GM18868 (cell line): ENCODE data around the gene SLC38A6.
"Not testable (repeated sequence)": the region's sequence is repeated elsewhere in the genome, so short reads cannot be mapped to it uniquely, and the experiment has no call there.

Source experiments
- ATAC-seq: cut with Tn5 transposase; IDR thresholded peaks from one replicate; pipeline ENCODE4 v1.9.1; 2021; ENCODE audit warnings: mild to moderate bottlenecking, moderate library complexity; ENCODE audit not compliant: unreplicated experiment

SLC38A6 gene

GRCh38 chr14:61048640-61049039 is 67.6 kb downstream of the SLC38A6 start:
- no peak for ATAC-seq

GRCh38 chr14:61050417-61050816 is 69.4 kb downstream of the SLC38A6 start:
- ATAC-seq, result no peak

GRCh38 chr14:61051051-61051450 is 70.0 kb downstream of the SLC38A6 start:
- ATAC-seq, result no peak

- no peak for ATAC-seq
These were observed 70.6 kb downstream of the SLC38A6 start for GRCh38 chr14:61051621-61052020.

GRCh38 chr14:61063461-61063860 is 82.4 kb downstream of the SLC38A6 start:
- ATAC-seq, result no peak

- ATAC-seq, result no peak
These were observed 83.2 kb downstream of the SLC38A6 start for GRCh38 chr14:61064210-61064609.

- no peak for ATAC-seq
These were observed 83.8 kb downstream of the SLC38A6 start for GRCh38 chr14:61064856-61065255.

GRCh38 chr14:61065656-61066055 is 84.6 kb downstream of the SLC38A6 start:
- ATAC-seq, result no peak

- not testable (repeated sequence) for ATAC-seq
These were observed 91.4 kb downstream of the SLC38A6 start for GRCh38 chr14:61072442-61072841.

- ATAC-seq, result no peak
These were observed 93.8 kb downstream of the SLC38A6 start for GRCh38 chr14:61074852-61075251.

- no peak for ATAC-seq
These were observed 95.5 kb downstream of the SLC38A6 start for GRCh38 chr14:61076556-61076955.

- no peak for ATAC-seq
These were observed 96.4 kb downstream of the SLC38A6 start for GRCh38 chr14:61077437-61077836.

- ATAC-seq, result no peak
These were observed 97.1 kb downstream of the SLC38A6 start for GRCh38 chr14:61077951-61078720.

GRCh38 chr14:61080591-61081010 is 99.6 kb downstream of the SLC38A6 start:
- peak; percentile 83 for ATAC-seq

GRCh38 chr14:61088081-61088480 is 107.0 kb downstream of the SLC38A6 start:
- ATAC-seq, result no peak

GRCh38 chr14:61089126-61089750 is 108.2 kb downstream of the SLC38A6 start:
- ATAC-seq, result no peak

- ATAC-seq, result peak; percentile 92
These were observed 109.6 kb downstream of the SLC38A6 start for GRCh38 chr14:61090432-61091216.

GRCh38 chr14:61091657-61092273 is 110.7 kb downstream of the SLC38A6 start:
- no peak for ATAC-seq

- ATAC-seq, result not testable (repeated sequence)
These were observed 117.1 kb downstream of the SLC38A6 start for GRCh38 chr14:61098096-61098495.

- ATAC-seq, result no peak
These were observed 117.7 kb downstream of the SLC38A6 start for GRCh38 chr14:61098721-61099120.

- no peak for ATAC-seq
These were observed 118.3 kb downstream of the SLC38A6 start for GRCh38 chr14:61099216-61099835.
